ENCODE data around the gene TEAD1.

TEAD1 gene

DNA sequence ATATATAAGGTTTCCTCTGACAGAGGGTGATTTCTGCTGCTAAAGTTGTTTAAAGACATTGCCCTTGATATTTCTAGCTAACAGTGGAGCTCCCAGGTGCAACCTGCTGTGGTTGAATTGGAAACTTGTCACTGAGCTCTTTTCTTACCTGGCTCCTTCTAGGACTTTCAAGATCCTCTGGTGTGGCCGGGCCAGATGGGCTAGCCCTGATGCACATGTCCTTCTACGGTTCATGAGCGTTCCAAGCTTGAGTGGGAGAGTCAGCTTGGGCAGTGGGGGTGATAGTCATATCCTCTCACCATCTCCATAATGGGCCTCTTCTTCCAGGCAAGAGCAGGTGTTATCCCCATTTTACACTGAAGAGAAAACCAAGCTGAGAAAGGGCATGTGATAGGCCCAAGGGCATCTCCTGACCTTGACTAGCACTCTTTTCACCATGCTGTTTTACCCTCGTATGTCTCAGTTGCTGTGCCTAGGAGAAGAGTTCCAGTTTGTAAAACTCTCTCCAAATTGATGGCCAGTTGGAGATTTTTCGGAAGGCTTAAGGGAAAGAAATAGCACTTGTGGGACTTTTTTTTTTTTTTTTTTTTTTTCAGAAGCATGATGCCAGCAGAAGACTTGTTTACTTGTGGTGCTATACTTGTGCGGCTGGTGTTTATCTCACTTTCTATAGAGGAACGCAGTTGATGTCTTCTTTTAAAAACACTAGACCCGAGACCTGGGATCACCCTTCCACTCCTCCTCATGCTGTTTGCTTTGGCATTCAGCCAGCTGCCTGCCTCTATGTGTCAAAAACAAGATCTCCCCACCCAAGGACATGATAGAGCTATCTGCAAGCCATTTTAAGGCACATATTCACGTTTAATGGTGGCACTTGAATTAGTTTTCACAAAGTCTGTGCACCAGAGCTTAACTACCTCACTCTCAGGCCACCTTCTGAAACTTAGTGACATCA is 32.6 kb downstream of the TEAD1 start:
- no peak for DNase-seq (ENCODE audit: low spot score)
- no peak for FAIRE-seq

DNA sequence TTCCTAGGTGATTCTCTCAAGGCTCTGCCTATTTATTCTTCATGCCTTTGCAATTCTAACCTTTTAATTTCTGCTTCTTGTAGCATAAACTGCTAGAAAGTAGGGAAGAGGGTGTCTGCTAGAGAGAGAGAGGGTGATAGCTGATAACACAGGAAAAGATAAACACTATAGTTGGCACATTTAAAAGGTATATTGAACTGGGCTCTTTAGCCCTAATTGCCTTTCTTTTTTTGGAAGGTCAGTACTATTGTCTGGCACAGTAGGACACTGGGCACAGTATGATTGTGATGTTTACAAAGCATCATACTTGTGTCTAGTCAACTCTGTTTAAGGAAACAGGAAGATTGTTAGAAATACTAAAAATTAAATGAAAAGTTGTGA is 33.3 kb downstream of the TEAD1 start:
- FAIRE-seq: no peak
- DNase-seq (ENCODE audit: low spot score): no peak

DNA sequence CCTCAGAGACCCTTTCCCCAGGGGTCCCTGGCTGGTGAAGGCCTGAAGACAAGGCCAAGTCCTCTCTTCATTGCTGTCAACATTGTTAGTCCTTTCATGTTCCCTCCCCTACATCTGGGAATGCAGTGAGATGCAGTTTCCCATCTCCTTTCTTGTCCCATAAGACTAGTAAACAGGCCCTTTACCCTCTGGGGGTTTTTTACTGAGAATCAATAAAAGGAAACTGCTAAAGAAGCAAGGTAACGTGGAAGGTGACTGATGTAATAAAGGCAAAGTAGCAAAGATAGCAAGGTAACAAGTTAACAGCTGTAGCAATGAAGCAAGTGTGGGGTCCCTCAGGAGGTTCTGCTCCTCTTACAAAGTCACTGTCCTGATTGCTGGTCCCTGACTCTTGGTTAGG is 37.3 kb downstream of the TEAD1 start:
- no peak for FAIRE-seq
- no peak for DNase-seq (ENCODE audit: low spot score)

DNA sequence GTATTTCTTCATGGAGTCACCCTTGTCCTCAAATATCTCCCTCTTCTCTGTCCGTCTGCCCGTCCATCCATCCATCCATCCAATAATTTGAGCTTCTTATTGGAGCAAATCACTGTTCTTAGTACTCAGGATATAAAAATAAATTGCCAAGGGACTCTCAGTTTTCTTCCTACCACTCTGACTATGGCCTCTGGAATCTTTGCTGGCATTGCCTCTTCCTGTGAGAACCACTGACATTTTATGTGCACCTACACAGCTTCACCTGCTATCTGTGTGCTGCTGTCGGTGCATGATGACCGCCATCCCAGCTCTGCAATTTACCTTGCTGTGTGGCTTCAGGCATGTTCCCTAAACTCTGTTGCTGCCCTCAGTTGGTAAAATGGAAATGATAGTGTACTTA is 37.9 kb downstream of the TEAD1 start:
- FAIRE-seq (no peak), DNase-seq (ENCODE audit: low spot score) (no peak)

DNA sequence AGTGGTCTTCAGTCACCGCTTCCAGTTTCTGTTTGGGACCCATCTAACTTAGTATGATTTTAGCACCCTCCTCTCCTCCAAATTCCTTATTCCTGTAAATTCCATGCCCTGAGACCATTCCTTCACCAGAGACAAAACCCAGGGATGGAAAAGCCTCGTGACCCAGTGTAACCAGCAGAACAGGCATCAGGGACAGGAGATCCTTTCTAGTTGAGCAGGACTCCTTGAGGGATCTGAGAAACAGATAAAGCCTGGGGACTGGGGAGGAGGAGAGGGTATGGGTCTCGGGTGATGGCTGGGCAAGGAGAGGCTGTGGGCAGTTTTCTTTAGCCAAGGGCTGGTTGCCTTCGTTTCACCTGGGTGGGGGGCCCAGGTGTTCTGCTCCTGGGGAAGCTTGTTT is 40.9 kb downstream of the TEAD1 start:
- DNase-seq (ENCODE audit: low spot score): no peak
- no peak for FAIRE-seq

DNA sequence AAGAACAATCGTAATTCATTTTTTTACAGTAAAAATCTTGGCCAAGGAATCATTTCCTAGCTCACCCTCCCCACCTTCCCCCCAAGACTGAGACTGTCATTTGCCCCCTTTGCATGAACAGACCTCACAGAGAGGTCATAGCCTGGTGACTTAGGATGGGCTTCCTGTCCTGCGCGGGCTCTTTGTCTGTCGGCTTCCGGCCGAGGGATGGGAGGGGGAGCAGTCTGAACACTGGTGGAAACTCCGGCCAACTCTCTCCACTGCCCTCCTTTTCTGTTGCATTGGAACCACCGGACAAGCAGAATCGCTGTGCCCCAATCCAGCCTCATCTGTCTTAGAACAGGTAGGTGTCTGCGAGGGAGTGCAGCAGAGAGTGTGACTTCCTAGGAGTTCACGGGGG is 41.7 kb downstream of the TEAD1 start:
- DNase-seq (ENCODE audit: low spot score) (no peak), FAIRE-seq (no peak)

DNA sequence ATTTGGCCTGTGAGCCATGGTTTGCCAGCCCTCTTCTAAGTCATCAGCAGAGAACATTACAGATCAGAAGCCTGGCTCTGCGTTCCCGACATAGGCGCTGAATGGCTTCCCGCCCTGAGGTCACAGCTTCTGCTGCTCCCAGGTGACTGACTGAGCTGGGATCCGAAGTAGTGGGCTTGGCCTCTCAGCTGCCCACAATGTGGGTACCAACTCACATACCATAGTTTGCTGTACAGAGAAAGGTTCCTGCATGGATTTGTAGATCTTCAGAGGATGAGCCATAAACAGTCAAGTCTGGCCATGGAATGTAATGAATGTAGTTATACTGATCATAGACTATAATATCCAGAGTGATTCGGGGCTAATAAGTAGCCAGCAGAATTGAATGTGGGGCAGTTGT is 42.6 kb downstream of the TEAD1 start:
- no peak for FAIRE-seq

GRCh38 chr11:12717851-12718291 is 43.6 kb downstream of the TEAD1 start:
- no peak for FAIRE-seq
- peak; percentile 54 for DNase-seq (ENCODE audit: low spot score)

More for the DNA sequence above, 42.6 kb downstream of the TEAD1 start:
- DNase-seq (ENCODE audit: low spot score): no peak

DNA sequence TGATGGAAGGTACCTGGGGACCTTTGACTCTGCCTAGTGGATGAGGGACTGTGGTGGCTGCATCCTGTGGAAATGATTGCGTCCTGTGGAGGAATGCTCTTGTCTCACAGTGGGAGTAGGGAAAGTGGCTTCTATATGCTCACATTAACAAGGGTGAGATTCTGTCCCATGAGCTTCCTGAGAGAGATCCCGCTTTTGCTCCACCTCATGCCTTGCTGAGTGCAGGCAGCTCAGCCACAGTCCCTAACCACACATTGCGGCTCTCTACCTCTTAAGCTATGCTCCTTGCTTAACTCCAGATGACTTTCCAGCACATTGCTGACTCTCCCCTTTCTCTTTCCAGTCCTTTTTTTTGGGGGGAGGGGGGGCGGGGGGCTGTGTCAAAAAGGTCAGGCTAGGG is 45.0 kb downstream of the TEAD1 start:
- DNase-seq (ENCODE audit: low spot score) (no peak), FAIRE-seq (no peak)

DNA sequence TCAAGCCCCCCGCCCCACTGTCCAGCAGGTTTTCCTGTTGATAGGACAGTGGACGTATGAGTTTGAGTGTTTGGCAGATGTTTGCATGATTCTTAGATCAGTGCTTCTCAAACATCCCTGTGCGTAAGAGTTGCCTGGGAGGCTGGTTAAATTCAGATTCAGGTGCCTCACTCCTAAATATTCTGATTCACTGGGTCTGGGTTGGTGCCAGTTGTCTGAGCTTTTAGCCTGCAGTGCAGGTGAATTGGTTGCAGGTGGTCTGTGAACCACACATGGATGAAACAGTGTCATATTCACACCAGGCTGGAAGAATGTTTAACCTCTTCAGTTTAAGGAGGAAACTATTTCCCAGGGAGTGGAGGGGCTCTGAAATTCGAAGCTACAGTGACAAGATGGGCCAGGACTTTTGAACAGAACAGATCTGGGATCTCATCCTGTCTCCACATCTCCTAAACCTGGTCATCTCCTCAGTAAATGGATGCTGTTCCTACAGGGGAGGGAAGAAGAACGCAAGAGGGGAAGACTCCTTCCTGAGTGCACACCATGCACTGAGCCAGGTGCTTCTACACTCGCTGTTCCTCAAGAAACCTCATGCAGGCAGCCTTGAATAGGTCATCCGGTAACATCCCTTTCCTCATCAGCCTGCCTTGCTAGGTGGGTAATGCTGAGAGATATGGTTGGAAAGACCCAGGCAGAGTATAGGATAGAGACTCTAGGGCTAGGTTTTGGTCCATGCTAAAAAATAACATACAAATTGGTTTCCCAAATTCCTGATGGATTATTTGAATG is 47.8 kb downstream of the TEAD1 start:
- DNase-seq (ENCODE audit: low spot score) (no peak), FAIRE-seq (no peak)

- peak; percentile 68 for DNase-seq (ENCODE audit: low spot score)
- FAIRE-seq: peak; percentile 30
Measured at GRCh38 chr11:12723421-12724300, 49.4 kb downstream of the TEAD1 start.

DNA sequence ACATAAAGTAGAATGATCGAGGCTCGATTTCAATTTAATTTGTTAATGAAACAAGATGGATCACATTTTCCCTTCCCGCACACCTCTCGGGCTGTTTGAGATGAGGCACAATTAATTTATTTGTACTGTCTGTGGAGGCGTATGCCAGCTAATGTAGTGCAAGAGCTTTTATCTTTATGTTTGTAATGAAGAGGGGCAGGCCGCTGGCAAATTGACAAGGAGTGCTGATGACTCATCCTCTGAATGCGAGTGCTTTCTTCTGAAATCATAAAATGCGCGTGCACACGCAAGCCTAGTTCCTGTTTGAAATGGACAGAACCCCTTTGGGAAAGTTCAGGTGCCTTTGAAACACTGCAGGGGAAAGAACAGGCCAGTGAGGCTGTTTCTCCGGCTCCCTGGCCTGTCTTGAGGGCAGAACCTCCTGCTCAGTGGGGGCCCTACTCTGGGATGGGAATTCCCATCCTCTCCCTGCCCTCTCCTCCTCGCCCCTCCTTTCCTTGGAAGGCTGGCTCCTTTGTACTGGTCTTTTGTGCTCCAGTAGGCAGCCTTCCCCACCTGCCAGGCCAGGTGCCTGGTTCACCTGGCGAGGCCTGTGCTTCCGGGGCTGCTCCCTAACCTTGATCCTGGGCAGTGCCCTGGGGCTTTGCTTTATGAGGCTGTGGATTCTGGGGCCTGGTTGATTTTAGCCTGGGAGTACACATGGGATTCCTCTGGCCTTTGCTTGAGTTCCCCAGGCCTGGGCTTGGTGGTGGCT is 50.3 kb downstream of the TEAD1 start:
- DNase-seq (ENCODE audit: low spot score): peak; percentile 74
- peak; percentile 52 for FAIRE-seq

- no peak for FAIRE-seq
Measured at GRCh38 chr11:12725055-12725862, 51.0 kb downstream of the TEAD1 start.

GRCh38 chr11:12725863-12726682 is 51.9 kb downstream of the TEAD1 start:
- peak; percentile 56 for DNase-seq (ENCODE audit: low spot score)
- FAIRE-seq: no peak

More at GRCh38 chr11:12725055-12725862, 51.0 kb downstream of the TEAD1 start:
- no peak for DNase-seq (ENCODE audit: low spot score)

- FAIRE-seq (no peak), DNase-seq (ENCODE audit: low spot score) (no peak)
Measured at GRCh38 chr11:12727563-12728211, 53.5 kb downstream of the TEAD1 start.

- FAIRE-seq (no peak), DNase-seq (ENCODE audit: low spot score) (no peak)
Measured at GRCh38 chr11:12728417-12728816, 54.2 kb downstream of the TEAD1 start.

GRCh38 chr11:12729941-12730340 is 55.7 kb downstream of the TEAD1 start:
- FAIRE-seq (no peak), DNase-seq (ENCODE audit: low spot score) (no peak)

DNA sequence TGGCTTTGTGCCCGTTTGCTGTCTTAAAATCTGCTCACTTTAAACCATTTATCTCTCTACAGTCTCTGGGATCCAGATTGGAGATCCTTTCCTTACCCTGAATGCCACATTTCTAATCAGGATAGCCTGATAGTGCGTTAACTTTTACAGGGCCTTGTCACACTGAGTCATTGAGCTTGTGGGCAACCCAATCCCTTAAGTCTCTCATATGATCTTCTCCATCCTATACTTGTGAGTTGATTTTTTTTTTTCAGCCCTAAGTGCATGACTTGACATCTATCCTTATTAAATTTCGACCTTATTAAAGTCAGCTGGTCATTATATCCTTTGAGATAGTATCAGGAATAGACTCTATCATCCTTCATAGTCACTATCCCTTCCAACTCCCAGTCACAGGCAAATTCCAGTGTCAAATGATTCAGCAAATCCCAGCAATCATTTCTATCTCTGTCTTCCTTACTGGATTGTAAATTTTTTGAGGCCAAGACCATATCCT is 57.7 kb downstream of the TEAD1 start:
- peak; percentile 54 for DNase-seq (ENCODE audit: low spot score)
- peak; percentile 87 for FAIRE-seq
